Esophagus squamous epithelium (tissue), 5 donors: ENCODE results near the gene WDR91. TPM values are rescaled to one million over a fixed set of nuclear protein-coding genes. Genes with fewer than 3 reads are reported as not detected.

ENCODE experiments used
- DNase-seq: peaks from one replicate; lab custom pipeline; 2025; lab: John Stamatoyannopoulos, UW
- H3K27ac ChIP-seq, 4 donors: fragments of 200-600 bp; sonication (generic); one replicate each; pipeline ENCODE4 v1.5.1; 2016 to 2019; ENCODE audit warnings: mild to moderate bottlenecking in 1 of 4
- H3K27me3 ChIP-seq, 4 donors: fragments of 200-600 bp; sonication (generic); 1 replicate in 3 of 4; 2 replicates in 1 of 4; pipeline versions ENCODE4 v1.5.1 to v1.6.0; 2017 to 2021; ENCODE audit warnings: antibody characterized with exemption in 1 of 4
- H3K36me3 ChIP-seq, 3 donors: fragments of 200-600 bp; sonication (generic); one replicate each; pipeline ENCODE4 v1.5.1; 2016 to 2019
- H3K4me1 ChIP-seq, 3 donors: fragments of 200-600 bp; sonication (generic); one replicate each; pipeline ENCODE4 v1.5.1; 2017 to 2019
- H3K4me3 ChIP-seq, 4 donors: fragments of 200-600 bp; sonication (generic); 1 replicate in 3 of 4; 2 replicates in 1 of 4; pipeline ENCODE4 v1.5.1; 2016 to 2019; ENCODE audit warnings: mild to moderate bottlenecking in 2 of 4, moderate library complexity in 1 of 4
- H3K9me3 ChIP-seq, 3 donors: fragments of 200-600 bp; sonication (generic); one replicate each; pipeline ENCODE4 v1.5.1; 2016 to 2019
- POLR2A ChIP-seq, 4 donors: fragments of 450-650 bp; IDR thresholded peaks; one replicate each; pipeline ENCODE4 v1.6.1; 2017; ENCODE audit warnings: antibody characterized with exemption in 4 of 4, mild to moderate bottlenecking in 4 of 4, moderate library complexity in 3 of 4
- WGBS, 2 donors: methylation state at CpG; one replicate each; pipeline ENCODE4 v1.1.5; 2018; 5-methylcytosine and 5-hydroxymethylcytosine counted together
- intact Hi-C: fragments of 100-400 bp; cut with DNase I; formaldehyde crosslinking; loops from one replicate; pipeline ENCODE4 v1.15.0; 2022
- total RNA-seq, 4 donors: library from RNA; depleted of rRNA; stranded (reverse); fragments of >200 nt; gene quantifications; one replicate each; pipeline ENCODE4 v1.1.0, GENCODE V29; 2016
- TF ChIP-seq, protein P1 (sequence below), 6 experiments: fragments of 450-650 bp in 4 of 6; fragments of 200-600 bp in 2 of 6; sonication (generic) in 2 of 6; IDR thresholded peaks; one replicate each; pipeline ENCODE4 v1.5.1; 2016 to 2019; ENCODE audit warnings: antibody characterized with exemption in 6 of 6, mild to moderate bottlenecking in 4 of 6, moderate library complexity in 4 of 6
- donor health status: DM: yes; HTN: yes; CAD: no.

WDR91 gene
- total RNA-seq, 4 donors from 2014 or later, result 19.6 to 29.0 (median 24.3) TPM

- no peaks in the 10 kb centered on the region for H3K9me3 ChIP-seq
- TF ChIP-seq, protein P1, sequence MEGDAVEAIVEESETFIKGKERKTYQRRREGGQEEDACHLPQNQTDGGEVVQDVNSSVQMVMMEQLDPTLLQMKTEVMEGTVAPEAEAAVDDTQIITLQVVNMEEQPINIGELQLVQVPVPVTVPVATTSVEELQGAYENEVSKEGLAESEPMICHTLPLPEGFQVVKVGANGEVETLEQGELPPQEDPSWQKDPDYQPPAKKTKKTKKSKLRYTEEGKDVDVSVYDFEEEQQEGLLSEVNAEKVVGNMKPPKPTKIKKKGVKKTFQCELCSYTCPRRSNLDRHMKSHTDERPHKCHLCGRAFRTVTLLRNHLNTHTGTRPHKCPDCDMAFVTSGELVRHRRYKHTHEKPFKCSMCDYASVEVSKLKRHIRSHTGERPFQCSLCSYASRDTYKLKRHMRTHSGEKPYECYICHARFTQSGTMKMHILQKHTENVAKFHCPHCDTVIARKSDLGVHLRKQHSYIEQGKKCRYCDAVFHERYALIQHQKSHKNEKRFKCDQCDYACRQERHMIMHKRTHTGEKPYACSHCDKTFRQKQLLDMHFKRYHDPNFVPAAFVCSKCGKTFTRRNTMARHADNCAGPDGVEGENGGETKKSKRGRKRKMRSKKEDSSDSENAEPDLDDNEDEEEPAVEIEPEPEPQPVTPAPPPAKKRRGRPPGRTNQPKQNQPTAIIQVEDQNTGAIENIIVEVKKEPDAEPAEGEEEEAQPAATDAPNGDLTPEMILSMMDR (IDR thresholded peaks at IDR 0.05), result no peak
- TF ChIP-seq POLR2A (IDR thresholded peaks at IDR 0.05), result no peak
- H3K4me3 ChIP-seq, result no peak overlapping the region
- peak overlapping the region in 1 of 4 donors; percentile 49 for H3K27ac ChIP-seq
- no peak for DNase-seq
- H3K27me3 ChIP-seq, result no peaks in the 10 kb centered on the region
- 29 to 52% methylated on average over 3 of the region's 3 CpGs for WGBS, 2 donors
- intact Hi-C loops, result no loop called here
- H3K36me3 ChIP-seq, result peaks cover 36 to 98% (median 41%) of the 10 kb centered on the region in 3 donors
- H3K4me1 ChIP-seq, result peaks cover 5 to 58% (median 20%) of the 10 kb centered on the region in 3 donors
These were observed 10.4 kb downstream of the WDR91 start for GRCh38 chr7:135200821-135201331.

GRCh38 chr7:135199439-135199838, 11.9 kb downstream of the WDR91 start:
- peaks cover 34 to 100% (median 36%) of the 10 kb centered on the region in 3 donors for H3K36me3 ChIP-seq
- no peak for DNase-seq
- H3K27ac ChIP-seq, result no peak overlapping the region
- no peaks in the 10 kb centered on the region for H3K27me3 ChIP-seq
- H3K4me1 ChIP-seq, result peaks cover 4 to 52% (median 13%) of the 10 kb centered on the region in 3 donors
- TF ChIP-seq, protein P1 (IDR thresholded peaks at IDR 0.05), result no peak
- no peak for TF ChIP-seq POLR2A (IDR thresholded peaks at IDR 0.05)
- intact Hi-C loops, result no loop called here
- no peaks in the 10 kb centered on the region for H3K9me3 ChIP-seq
- no peak overlapping the region for H3K4me3 ChIP-seq
- 91 to 100% methylated on average over 2 to 4 of the region's 4 CpGs for WGBS, 2 donors

GRCh38 chr7:135197906-135198655, 13.2 kb downstream of the WDR91 start:
- peaks cover 0 to 53% (median 18%) of the 10 kb centered on the region in 3 donors for H3K4me1 ChIP-seq
- peaks cover 34 to 100% (median 40%) of the 10 kb centered on the region in 3 donors for H3K36me3 ChIP-seq
- intact Hi-C loops, result no loop called here
- no peaks in the 10 kb centered on the region for H3K27me3 ChIP-seq
- no peak overlapping the region for H3K4me3 ChIP-seq
- WGBS, 2 donors, result 65 to 91% methylated on average over 5 to 13 of the region's 15 CpGs
- no peak for DNase-seq
- no peaks in the 10 kb centered on the region for H3K9me3 ChIP-seq
- H3K27ac ChIP-seq, result no peak overlapping the region
- TF ChIP-seq, protein P1 (IDR thresholded peaks at IDR 0.05), result no peak
- no peak for TF ChIP-seq POLR2A (IDR thresholded peaks at IDR 0.05)

DNA sequence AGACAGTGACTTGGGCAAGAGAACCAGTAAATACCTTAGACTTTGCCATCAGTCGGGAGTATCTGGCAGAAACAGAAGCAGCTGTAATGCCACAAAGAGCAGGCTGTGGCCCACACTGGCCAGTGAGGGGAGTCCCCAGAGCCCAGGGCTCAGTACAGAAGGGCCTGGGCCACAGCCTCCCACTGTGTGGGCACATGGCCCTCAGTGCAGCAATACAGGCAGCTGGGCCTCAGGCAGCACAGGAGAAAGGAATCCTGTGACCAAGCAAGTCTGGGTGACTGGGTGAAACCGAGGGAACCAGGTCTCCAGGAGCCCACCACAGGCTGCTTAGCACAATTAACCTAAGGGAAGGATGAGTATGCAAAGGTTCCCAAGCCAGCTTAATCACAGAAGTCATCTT, 14.0 kb downstream of the WDR91 start:
- Histone ChIP-seq H3K4me1 (peaks cover 0 to 53% (median 24%) of the 10 kb centered on the region in 3 donors), H3K27ac (no peak overlapping the region), H3K27me3 (no peaks in the 10 kb centered on the region), H3K4me3 (no peak overlapping the region), H3K36me3 (peaks cover 34 to 100% (median 39%) of the 10 kb centered on the region in 3 donors), H3K9me3 (no peaks in the 10 kb centered on the region)
- TF ChIP-seq, protein P1 (IDR thresholded peaks at IDR 0.05), result no peak
- TF ChIP-seq POLR2A (IDR thresholded peaks at IDR 0.05), result no peak
- intact Hi-C loops, result no loop called here
- WGBS, 2 donors, result 92 to 100% methylated on average over 2 of the region's 2 CpGs
- DNase-seq, result no peak
